Measurements from ENCODE around the gene FSTL5. TPM values are rescaled to one million over a fixed set of nuclear protein-coding genes. Genes with fewer than 3 reads are reported as not detected.
A peak's percentile ranks its signal among the peaks of the same experiment; 100 is the strongest.

The FSTL5 gene
- total RNA-seq, 1 donor from 2014 or later, result under 0.01 TPM

- no peak for DNase-seq (ENCODE audit: low read depth, low spot score)
Observed at GRCh38 chr4:161937596-161937995, 226.2 kb downstream of the FSTL5 start.

DNA sequence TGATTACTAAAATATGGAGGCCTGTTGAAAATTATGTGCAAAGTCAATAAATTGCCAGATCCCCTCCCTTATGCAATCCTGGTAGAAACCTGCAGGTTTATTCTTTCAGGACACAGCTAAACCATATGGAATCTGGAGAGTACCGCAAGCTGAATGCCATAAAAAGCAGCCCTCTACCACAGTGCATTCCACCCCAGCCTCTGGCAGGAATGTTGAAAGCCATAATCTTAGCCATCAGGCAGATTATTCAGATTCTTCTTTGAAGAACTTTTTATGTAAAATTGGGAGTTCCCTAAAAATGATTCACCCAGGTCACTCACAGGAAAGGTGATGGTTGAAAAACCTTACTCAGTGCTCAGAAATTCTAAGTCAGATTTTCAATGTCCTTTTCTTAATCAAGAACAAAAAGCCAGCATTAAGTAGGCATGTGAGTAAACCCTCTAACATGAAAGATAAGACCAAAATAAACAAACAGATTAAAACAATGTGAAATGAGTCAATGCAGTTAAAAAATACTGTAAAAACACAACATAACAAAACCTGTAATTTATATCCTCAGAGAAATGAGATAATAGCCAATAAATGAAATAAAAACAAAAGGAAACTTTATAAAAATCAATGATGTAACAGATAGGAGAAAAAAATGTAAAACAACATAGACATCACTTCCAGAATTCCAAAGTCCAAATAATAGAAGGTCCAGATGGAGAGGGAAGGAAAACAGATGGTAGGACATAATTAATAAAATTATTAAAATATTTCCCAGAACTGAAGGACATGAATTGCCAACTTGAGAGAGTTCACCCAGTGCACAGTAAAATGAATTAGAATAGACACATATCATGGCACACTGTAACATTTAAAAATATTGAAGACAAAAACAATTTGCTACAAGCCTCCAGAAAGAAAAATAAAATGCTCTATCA, 226.9 kb downstream of the FSTL5 start:
- peak; percentile 1 for DNase-seq (ENCODE audit: low read depth, low spot score)

GRCh38 chr4:161931089-161931488, 232.7 kb downstream of the FSTL5 start:
- no peak for DNase-seq (ENCODE audit: low read depth, low spot score)

DNA sequence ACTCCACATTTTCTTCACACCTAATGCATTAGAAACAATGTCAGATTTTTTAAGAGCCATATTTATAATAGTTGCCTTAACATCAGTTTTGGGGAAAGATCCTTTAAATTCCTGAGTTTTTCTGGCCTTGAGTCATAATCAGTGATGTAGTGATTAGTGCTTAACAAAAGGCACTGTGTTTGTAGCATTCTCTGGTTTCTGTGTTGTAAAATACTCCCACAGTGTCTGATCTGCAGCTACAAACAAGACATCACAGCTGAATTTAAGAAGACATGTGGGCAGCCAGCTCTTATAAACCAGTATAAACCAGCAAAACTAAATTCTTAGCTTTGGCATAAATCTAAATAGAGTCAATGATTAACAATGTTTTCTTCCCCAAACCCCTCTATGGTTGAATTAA, 233.8 kb downstream of the FSTL5 start:
- no peak for DNase-seq (ENCODE audit: low read depth, low spot score)

GRCh38 chr4:161926033-161926828, 237.6 kb downstream of the FSTL5 start:
- no peak for DNase-seq (ENCODE audit: low read depth, low spot score)

DNA sequence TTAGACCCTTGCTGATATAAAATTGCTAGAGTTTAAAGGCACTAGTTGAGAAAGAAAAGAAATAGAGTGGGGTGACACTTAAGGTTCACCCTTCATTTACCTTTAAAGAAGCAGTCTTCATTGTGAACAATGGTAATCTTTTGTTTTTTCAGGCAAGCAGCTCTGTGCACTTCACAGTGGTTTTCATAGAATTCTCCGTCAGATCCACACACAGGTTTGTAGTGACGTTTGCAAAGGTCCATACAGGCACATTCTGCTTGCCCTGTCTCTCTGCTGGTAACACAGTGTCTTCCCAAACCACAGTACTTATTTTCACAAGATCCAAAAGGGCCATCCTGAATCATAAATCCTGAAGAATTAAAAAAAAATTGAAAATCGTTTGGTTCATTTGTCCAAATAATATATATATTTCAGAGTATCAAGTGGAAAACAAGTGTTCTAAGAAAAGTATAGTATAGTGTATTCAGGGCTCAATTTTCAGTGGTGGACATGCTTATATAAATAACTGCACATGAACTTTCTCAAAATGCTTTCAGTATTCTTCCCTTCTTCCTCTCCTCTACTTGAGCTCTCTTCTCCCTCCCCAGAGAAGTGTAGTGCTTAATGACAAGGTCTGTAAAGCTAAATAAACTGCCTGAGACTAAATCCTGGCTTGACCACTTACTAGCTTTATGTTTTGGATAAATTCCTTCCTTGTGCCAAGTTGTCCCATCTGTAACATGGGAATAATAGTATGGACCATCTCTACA, 243.3 kb downstream of the FSTL5 start:
- DNase-seq (ENCODE audit: low read depth, low spot score), result no peak

- no peak for DNase-seq (ENCODE audit: low read depth, low spot score)
Observed at GRCh38 chr4:161919442-161920220, 244.2 kb downstream of the FSTL5 start.

DNA sequence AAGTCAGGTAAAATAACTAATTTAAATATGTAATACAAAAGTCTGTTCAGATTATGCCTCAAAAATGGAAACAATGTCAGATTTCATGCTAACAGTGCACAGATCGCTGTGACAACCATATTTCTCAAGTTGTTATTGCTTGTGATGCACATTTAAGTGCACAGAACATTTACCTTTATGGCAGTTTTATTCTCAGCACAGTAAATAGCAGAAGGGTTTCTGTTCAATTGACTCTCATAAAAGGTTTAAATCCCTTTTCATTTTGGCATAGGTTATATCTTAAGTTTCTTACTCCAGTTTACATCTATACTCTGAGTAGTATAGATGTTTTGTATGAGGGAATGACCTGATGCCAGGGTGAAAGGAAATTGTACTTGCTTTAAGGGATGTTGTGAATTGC, 247.8 kb downstream of the FSTL5 start:
- DNase-seq (ENCODE audit: low read depth, low spot score), result no peak

GRCh38 chr4:161907590-161907955, 256.2 kb downstream of the FSTL5 start:
- no peak for DNase-seq (ENCODE audit: low read depth, low spot score)

- DNase-seq (ENCODE audit: low read depth, low spot score), result no peak
Observed at GRCh38 chr4:161906836-161907589, 256.8 kb downstream of the FSTL5 start.

DNA sequence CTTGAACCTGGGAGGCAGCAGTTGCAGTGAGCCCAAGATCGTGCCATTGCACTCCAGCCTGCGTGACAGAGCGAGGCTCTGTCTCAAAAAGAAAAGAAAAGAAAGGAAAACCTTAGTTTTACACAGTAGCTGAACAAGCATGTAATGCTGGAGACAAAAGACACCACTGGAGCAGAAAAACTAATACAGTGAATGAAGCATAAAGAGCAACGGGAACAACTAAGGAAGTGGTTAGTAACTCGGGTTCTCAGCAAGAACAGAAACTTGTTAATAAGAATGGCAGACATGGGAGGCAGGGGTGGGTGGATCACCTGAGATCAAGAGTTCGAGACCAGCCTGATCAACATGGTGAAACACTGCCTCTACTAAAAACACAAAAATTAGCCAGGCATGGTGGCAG, 263.7 kb downstream of the FSTL5 start:
- DNase-seq (ENCODE audit: low read depth, low spot score), result no peak

DNA sequence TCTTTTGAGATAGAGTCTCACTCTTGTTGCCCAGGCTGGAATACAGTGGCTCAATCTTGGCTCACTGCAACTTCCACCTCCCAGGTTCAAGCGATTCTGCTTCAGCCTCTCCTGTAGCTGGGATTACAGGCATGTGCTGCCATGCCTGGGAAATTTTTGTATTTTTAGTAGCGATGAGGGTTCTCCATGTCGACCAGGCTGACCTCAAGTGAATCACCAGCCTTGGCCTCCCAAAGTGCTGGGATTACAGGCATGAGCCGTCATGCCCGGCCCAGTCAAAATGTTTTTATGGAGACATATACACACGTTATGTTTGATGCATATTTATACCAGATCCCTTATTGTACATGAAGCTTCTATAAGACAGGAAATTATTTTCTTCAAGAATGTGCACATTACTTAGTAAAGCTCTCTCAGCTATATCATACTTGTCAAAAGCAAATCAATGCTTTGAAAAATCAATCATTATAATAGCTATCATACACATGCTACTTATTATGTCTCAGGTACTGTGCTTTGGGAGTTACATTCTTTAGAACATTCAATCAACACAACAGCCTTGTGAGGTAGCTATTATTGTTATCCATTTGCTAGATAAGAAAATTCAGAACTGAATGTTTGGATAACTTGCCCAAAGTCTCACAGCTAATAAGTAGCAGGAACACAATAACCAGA, 269.2 kb downstream of the FSTL5 start:
- no peak for DNase-seq (ENCODE audit: low read depth, low spot score)

GRCh38 chr4:161894014-161894413, 269.8 kb downstream of the FSTL5 start:
- DNase-seq (ENCODE audit: low read depth, low spot score), result no peak

GRCh38 chr4:161893566-161893965, 270.2 kb downstream of the FSTL5 start:
- DNase-seq (ENCODE audit: low read depth, low spot score), result no peak

- no peak for DNase-seq (ENCODE audit: low read depth, low spot score)
Observed at GRCh38 chr4:161892951-161893350, 270.8 kb downstream of the FSTL5 start.

- no peak for DNase-seq (ENCODE audit: low read depth, low spot score)
Observed at GRCh38 chr4:161883157-161883556, 280.6 kb downstream of the FSTL5 start.

DNA sequence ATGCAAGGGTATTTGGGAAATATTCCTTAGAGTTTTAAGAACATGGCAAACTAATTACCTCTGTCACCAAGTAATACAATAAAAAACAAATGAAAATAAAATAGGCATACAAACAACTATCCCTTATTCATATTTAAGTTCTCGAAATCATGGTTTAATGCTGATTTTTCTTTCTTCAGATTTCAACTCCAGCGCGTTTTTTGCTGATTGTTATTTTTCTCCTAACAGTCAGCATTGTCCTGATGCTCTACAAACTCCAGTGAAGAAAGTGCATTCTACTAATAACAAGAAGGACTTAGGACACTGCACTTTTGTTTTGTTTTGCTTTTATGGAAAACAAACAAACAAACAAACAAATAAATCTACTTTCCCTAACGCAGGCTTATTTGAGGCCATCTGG, 282.4 kb downstream of the FSTL5 start:
- no peak for DNase-seq (ENCODE audit: low read depth, low spot score)

- DNase-seq (ENCODE audit: low read depth, low spot score), result no peak
Observed at GRCh38 chr4:161869511-161869910, 294.3 kb downstream of the FSTL5 start.

DNA sequence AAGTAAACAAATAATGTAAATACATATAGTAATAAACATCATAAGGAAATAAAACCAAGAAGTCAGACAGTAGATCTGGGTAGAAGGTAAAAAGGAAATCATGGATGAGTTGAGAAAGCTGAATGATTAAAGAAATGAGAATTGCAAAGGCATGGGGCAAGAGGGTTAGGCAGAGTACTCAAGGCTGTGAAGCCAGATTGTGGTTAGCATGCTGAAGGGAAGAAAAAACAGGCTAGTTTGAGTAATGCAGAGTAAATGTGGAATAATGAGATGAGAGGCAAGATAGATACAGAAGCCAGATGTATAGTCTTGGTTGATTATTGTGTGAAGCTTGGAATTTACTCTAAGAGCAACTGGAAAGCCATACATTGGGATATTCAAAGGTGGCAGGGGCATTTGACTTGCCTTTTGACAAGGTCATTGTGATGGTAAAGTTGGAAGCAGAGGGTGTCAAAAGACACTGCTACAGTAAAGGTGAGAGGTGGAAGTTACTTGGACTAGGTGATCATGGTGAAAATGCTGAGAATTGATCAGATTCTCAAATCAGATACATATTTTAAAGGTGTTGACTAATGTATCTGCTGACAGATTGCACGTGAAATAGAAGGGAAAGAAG, 307.0 kb downstream of the FSTL5 start:
- no peak for DNase-seq (ENCODE audit: low read depth, low spot score)
